ENCODE measurements around the gene SREBF1. TPM values are rescaled to one million over a fixed set of nuclear protein-coding genes. Genes with fewer than 3 reads are reported as not detected.

The SREBF1 gene
- total and polyA plus RNA-seq, 12 donors = 9.0 to 61.2 (median 20.1) TPM

DNA sequence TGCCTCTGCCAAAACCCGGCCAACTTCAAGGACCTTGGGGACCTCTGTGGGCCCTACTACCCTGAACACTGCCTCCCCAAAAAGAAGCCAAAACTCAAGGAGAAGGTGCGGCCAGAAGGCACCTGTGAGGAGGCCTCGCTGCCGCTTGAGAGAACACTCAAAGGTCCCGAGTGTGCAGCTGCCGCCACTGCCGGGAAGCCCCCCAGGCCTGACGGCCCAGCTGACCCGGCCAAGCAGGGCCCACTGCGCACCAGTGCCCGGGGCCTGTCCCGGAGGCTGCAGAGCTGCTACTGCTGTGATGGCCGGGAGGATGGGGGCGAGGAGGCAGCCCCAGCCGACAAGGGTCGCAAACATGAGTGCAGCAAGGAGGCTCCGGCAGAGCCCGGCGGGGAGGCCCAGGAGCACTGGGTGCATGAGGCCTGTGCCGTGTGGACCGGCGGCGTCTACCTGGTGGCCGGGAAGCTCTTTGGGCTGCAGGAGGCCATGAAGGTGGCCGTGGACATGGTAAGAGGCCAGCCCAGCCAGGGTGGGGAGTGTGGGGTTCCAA, 38.7 kb downstream of the SREBF1 start:
- intact Hi-C loops (cut with DNase I) = loop anchor here in 1 of 10 donors (5.0 kb wide), 1 partner anchor 116 kb away; the partner anchor contains the start of gene RAI1
- TF ChIP-seq, protein P1, sequence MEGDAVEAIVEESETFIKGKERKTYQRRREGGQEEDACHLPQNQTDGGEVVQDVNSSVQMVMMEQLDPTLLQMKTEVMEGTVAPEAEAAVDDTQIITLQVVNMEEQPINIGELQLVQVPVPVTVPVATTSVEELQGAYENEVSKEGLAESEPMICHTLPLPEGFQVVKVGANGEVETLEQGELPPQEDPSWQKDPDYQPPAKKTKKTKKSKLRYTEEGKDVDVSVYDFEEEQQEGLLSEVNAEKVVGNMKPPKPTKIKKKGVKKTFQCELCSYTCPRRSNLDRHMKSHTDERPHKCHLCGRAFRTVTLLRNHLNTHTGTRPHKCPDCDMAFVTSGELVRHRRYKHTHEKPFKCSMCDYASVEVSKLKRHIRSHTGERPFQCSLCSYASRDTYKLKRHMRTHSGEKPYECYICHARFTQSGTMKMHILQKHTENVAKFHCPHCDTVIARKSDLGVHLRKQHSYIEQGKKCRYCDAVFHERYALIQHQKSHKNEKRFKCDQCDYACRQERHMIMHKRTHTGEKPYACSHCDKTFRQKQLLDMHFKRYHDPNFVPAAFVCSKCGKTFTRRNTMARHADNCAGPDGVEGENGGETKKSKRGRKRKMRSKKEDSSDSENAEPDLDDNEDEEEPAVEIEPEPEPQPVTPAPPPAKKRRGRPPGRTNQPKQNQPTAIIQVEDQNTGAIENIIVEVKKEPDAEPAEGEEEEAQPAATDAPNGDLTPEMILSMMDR (IDR thresholded peaks at IDR 0.05) = no peak
- Histone ChIP-seq H3K27me3 (no peaks in the 10 kb centered on the region), H3K4me1 (peaks cover 5 to 39% (median 16%) of the 10 kb centered on the region in 9 donors), H3K4me3 (no peak overlapping the region), H3K9me3 (no peaks in the 10 kb centered on the region), H3K36me3 (peaks cover 0 to 72% (median 19%) of the 10 kb centered on the region in 9 donors), H3K27ac (no peak overlapping the region)
- ATAC-seq (no peak), DNase-seq (no peak)
- 94 to 96% methylated on average over 25 of the region's 25 CpGs for WGBS, 2 donors

GRCh38 chr17:17797119-17797809, 39.5 kb downstream of the SREBF1 start:
- Histone ChIP-seq H3K4me1 (peaks cover 13 to 47% (median 24%) of the 10 kb centered on the region in 9 donors), H3K27ac (peak overlapping the region in 3 of 10 donors; percentile 9 to 19 (median 15)), H3K4me3 (no peak overlapping the region), H3K36me3 (peaks cover 0 to 71% (median 19%) of the 10 kb centered on the region in 9 donors), H3K27me3 (no peaks in the 10 kb centered on the region), H3K9me3 (no peaks in the 10 kb centered on the region)
- TF ChIP-seq, protein P1 (IDR thresholded peaks at IDR 0.05) = no peak
- WGBS, 2 donors = 78 to 82% methylated on average over 30 of the region's 30 CpGs
- DNase-seq = no peak
- ATAC-seq = peak in 4 of 8 donors; percentile 2 to 49 (median 25)
- intact Hi-C loops (cut with DNase I) = loop anchor here in 1 of 10 donors (5.0 kb wide), 1 partner anchor 115 kb away; the partner anchor contains the start of gene RAI1

- peaks cover 0 to 67% (median 19%) of the 10 kb centered on the region in 9 donors for H3K36me3 ChIP-seq
- peak overlapping the region in 2 of 10 donors; percentile 9 to 15 for H3K27ac ChIP-seq
- H3K27me3 ChIP-seq = no peaks in the 10 kb centered on the region
- WGBS, 2 donors = 93 to 95% methylated on average over 13 of the region's 13 CpGs
- no peak for DNase-seq
- intact Hi-C loops (cut with DNase I) = loop anchor here in 1 of 10 donors (5.0 kb wide), 1 partner anchor 114 kb away; the partner anchor contains the start of gene RAI1
- no peak overlapping the region for H3K4me3 ChIP-seq
- peaks cover 14 to 53% (median 30%) of the 10 kb centered on the region in 9 donors for H3K4me1 ChIP-seq
- no peak for ATAC-seq
- H3K9me3 ChIP-seq = no peaks in the 10 kb centered on the region
- TF ChIP-seq, protein P1 (IDR thresholded peaks at IDR 0.05) = no peak
These were observed 40.1 kb downstream of the SREBF1 start for GRCh38 chr17:17796787-17797061.

GRCh38 chr17:17795946-17796786, 40.6 kb downstream of the SREBF1 start:
- Histone ChIP-seq H3K36me3 (peaks cover 0 to 67% (median 19%) of the 10 kb centered on the region in 9 donors), H3K27me3 (no peaks in the 10 kb centered on the region), H3K9me3 (no peaks in the 10 kb centered on the region), H3K27ac (no peak overlapping the region), H3K4me3 (no peak overlapping the region), H3K4me1 (peaks cover 20 to 58% (median 35%) of the 10 kb centered on the region in 9 donors)
- TF ChIP-seq, protein P1 (IDR thresholded peaks at IDR 0.05) = no peak
- DNase-seq (no peak), ATAC-seq (no peak)
- 95 to 97% methylated on average over 40 of the region's 40 CpGs for WGBS, 2 donors
- intact Hi-C loops (cut with DNase I) = loop anchor here in 1 of 10 donors (5.0 kb wide), 1 partner anchor 114 kb away; the partner anchor contains the start of gene RAI1

Data from heart right ventricle (tissue), 16 donors.